ENCODE data around the gene SLC39A7. TPM values are rescaled to one million over a fixed set of nuclear protein-coding genes. Genes with fewer than 3 reads are reported as not detected.

The SLC39A7 gene, protein sequence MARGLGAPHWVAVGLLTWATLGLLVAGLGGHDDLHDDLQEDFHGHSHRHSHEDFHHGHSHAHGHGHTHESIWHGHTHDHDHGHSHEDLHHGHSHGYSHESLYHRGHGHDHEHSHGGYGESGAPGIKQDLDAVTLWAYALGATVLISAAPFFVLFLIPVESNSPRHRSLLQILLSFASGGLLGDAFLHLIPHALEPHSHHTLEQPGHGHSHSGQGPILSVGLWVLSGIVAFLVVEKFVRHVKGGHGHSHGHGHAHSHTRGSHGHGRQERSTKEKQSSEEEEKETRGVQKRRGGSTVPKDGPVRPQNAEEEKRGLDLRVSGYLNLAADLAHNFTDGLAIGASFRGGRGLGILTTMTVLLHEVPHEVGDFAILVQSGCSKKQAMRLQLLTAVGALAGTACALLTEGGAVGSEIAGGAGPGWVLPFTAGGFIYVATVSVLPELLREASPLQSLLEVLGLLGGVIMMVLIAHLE
- 10 to 100 TPM; 27.4 to 67.5 (median 45.4) TPM for polyA plus RNA-seq

GRCh38 chr6:33200219-33201146 is at the start of gene SLC39A7, which contains the start of gene RXRB:
Gene SLC39A7, plus strand, starts transcription at chr6:33200867. Its CDS starts 379 bp downstream, at chr6:33201246.
Gene RXRB, minus strand, starts transcription at chr6:33200665. Its CDS starts 189 bp downstream, at chr6:33200476.
- Mint-ChIP-seq H3K27ac (peak within 1 kb of the TSS; percentile 97 to 100 (median 99)), H3K4me3 (peak within 1 kb of the TSS; percentile 99 to 100 (median 99)), H3K4me1 (peaks cover 71 to 85% of the 10 kb centered on the region in 2 donors), H3K9me3 (no peaks in the 10 kb centered on the region), H3K27me3 (ENCODE audit: low read depth in 3 of 3) (peaks cover 14 to 17% (median 15%) of the 10 kb centered on the region in 3 donors), H3K36me3 (peaks cover 18 to 37% (median 19%) of the 10 kb centered on the region in 3 donors)
- DNase-seq = peak; percentile 98 to 99 (median 98)

GRCh38 chr6:33151050-33151449 is 49.6 kb upstream of the SLC39A7 start:
- Mint-ChIP-seq H3K4me1 (no peaks in the 10 kb centered on the region), H3K4me3 (no peak overlapping the region), H3K27me3 (ENCODE audit: low read depth in 3 of 3) (peaks cover 2 to 21% (median 9%) of the 10 kb centered on the region in 3 donors), H3K36me3 (peaks cover 0 to 5% (median 0%) of the 10 kb centered on the region in 3 donors), H3K9me3 (peaks cover 6 to 15% (median 12%) of the 10 kb centered on the region in 6 donors), H3K27ac (no peak overlapping the region)
- no peak for DNase-seq

DNA sequence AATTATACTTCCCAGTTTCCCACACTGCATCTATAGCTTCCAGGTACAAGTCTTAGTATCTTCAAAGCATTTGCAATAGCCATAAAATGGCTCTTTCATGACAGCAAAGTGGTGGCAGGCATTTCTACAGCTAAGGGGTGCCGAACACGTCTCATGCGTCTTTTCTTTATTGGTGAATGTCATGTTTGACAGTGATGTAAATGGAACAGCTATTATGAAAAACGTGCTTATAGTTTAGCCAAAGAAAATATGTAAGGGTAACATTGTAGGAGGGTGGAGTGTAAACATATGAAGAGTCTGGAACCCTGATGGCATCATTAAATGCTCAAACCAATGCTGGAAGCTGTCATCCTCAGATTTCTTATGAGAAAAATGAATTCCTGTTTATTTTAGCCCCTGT is 46.3 kb upstream of the SLC39A7 start:
- peaks cover 0 to 5% (median 0%) of the 10 kb centered on the region in 3 donors for H3K36me3 Mint-ChIP-seq
- H3K27me3 Mint-ChIP-seq (ENCODE audit: low read depth in 3 of 3) = peaks cover 0 to 17% (median 4%) of the 10 kb centered on the region in 3 donors
- H3K27ac Mint-ChIP-seq = no peak overlapping the region
- no peak for DNase-seq
- H3K4me1 Mint-ChIP-seq = no peaks in the 10 kb centered on the region
- H3K4me3 Mint-ChIP-seq = no peak overlapping the region
- H3K9me3 Mint-ChIP-seq = peaks cover 6 to 15% (median 12%) of the 10 kb centered on the region in 6 donors

DNA sequence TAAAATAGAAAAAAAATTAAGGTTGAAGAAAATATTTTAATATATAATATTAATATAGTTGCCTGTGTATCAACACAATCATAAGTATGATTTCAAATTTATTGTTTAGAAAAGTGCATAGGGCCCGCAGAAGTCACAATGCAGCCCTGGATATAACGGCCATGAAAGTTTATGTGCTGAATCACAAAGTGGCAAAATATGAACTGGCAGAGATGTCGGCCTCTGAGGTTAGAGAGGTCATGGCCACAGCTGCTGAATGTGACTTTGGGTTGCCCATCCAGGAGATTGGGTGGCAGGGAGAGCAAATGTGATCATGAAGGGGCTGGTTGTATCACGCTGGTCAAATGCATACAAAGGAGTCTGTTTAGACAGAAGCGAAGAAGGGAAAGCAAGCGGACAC is 44.1 kb upstream of the SLC39A7 start:
- peaks cover 4 to 13% (median 10%) of the 10 kb centered on the region in 6 donors for H3K9me3 Mint-ChIP-seq
- H3K27me3 Mint-ChIP-seq (ENCODE audit: low read depth in 3 of 3) = peaks cover 0 to 13% (median 4%) of the 10 kb centered on the region in 3 donors
- H3K27ac Mint-ChIP-seq = no peak overlapping the region
- peaks cover 4 to 8% of the 10 kb centered on the region in 2 donors for H3K4me1 Mint-ChIP-seq
- no peak for DNase-seq
- peaks cover 0 to 5% (median 0%) of the 10 kb centered on the region in 3 donors for H3K36me3 Mint-ChIP-seq
- H3K4me3 Mint-ChIP-seq = no peak overlapping the region

GRCh38 chr6:33156964-33157363 is 43.7 kb upstream of the SLC39A7 start:
- peaks cover 0 to 11% (median 4%) of the 10 kb centered on the region in 3 donors for H3K27me3 Mint-ChIP-seq (ENCODE audit: low read depth in 3 of 3)
- H3K9me3 Mint-ChIP-seq = peaks cover under 1 to 9% (median 6%) of the 10 kb centered on the region in 6 donors
- peaks cover 0 to 1% (median 0%) of the 10 kb centered on the region in 3 donors for H3K36me3 Mint-ChIP-seq
- DNase-seq = no peak
- H3K4me1 Mint-ChIP-seq = peaks cover 7 to 12% of the 10 kb centered on the region in 2 donors
- no peak overlapping the region for H3K27ac Mint-ChIP-seq
- no peak overlapping the region for H3K4me3 Mint-ChIP-seq

DNA sequence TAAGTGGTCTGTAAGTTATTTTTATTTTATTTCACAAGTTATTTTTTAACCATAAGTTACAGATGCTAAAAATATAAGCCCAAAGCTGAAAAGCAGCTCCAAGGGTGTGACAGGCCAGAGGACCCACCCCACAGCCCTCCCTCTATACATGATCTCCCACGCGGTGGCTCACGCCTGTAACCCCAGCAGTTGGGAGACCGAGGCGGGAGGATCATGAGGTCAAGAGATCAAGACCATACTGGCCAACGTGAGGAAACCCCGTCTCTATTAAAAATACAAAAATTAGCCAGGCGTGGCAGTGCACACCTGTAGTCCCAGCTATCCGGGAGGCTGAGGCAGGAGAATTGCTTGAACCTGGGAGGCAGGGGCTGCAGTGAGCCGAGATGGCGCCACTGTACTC is 40.6 kb upstream of the SLC39A7 start:
- Mint-ChIP-seq H3K9me3 (no peaks in the 10 kb centered on the region), H3K36me3 (no peaks in the 10 kb centered on the region), H3K27ac (no peak overlapping the region)

DNA sequence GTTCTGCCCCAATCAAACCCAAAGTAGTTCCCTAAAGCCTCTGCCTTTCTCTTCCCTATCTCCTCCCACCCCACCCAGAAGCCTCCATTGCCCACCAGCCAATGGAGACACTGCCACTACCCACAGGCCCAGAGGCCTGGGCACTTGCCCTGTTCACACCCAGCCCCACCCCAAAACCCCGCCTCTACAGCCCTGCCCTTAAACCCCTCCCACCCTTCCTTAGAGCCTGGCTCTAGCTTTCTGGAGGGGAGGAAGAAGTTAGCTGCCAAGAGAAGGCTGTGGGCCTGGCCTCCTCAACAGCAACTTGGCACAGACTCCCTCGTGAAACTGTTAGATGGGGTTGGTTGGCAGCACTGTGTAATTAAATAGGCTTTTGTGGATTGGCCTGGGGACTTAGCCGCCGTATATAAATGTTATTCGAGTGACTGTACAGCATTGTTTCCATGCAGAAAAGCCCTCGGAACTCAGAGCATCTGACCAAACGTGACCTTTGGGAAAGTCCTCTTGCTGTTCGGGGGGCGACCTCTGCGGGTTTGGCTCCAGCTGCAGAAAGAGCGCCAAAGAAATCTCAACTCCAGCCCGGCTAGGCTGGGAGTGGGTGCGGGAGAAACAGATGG is 39.8 kb upstream of the SLC39A7 start:
- peaks cover 7 to 12% of the 10 kb centered on the region in 2 donors for H3K4me1 Mint-ChIP-seq
- H3K36me3 Mint-ChIP-seq = no peaks in the 10 kb centered on the region
- no peaks in the 10 kb centered on the region for H3K9me3 Mint-ChIP-seq
- H3K27me3 Mint-ChIP-seq (ENCODE audit: low read depth in 3 of 3) = peaks cover 0 to 4% (median 2%) of the 10 kb centered on the region in 3 donors
- H3K4me3 Mint-ChIP-seq = peak overlapping the region in 3 of 5 donors; percentile 78 to 88 (median 82)
- DNase-seq = no peak
- peak overlapping the region in 1 of 6 donors; percentile 50 for H3K27ac Mint-ChIP-seq

More for the DNA sequence above, 40.6 kb upstream of the SLC39A7 start:
- Mint-ChIP-seq H3K4me1 (peaks cover 7 to 12% of the 10 kb centered on the region in 2 donors), H3K4me3 (no peak overlapping the region), H3K27me3 (ENCODE audit: low read depth in 3 of 3) (peaks cover 0 to 4% (median 2%) of the 10 kb centered on the region in 3 donors)
- DNase-seq = no peak

DNA sequence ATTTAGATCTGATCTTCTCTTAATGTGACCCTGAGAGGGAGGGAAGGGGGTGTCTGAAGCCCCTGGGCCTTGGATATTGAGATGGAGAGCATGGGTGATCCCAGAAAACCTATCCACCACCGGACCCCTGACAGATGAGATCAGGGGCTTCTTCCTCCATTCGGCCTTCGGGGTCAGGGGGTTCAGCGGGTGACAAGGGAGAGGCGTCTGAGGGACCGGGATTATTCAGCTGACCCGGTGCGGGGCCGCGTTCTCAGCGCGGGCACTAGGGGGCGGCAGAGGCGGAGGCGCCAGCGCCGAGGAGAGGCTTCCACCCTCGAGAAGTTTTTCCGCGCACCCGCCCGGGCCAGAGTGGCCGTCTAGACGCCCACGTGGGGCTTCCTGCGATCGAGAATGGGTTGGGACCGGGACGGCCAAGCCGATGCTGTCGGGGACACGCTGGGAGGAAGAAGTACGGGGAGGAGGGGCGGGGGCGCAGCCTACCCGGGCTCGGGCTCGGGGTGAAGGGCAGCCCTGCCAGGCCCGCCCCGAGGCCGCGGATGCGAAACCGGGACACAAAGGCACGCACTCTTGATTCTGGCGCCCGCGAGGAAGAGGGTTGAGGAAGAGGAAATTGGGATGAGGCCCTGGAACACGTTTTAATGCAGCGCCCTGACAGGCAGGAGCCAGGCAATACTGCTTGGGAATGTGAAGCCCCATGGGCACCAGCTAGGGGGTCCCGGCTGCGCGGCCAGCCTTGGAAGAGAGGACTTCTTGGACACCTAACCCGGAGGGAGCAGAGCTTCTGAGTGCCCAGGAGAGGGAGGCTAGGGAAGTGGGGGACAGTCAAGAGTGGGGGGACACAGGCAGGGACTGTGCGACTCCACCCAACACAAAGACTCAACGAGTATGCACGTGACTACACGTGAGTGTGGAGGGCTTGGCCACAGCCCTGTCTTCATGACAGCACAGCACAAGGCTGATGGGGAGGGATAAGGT is 39.0 kb upstream of the SLC39A7 start:
- peak; percentile 79 to 82 (median 80) for DNase-seq
- peak overlapping the region; percentile 78 to 89 (median 88) for H3K4me3 Mint-ChIP-seq
- no peaks in the 10 kb centered on the region for H3K36me3 Mint-ChIP-seq
- H3K9me3 Mint-ChIP-seq = no peaks in the 10 kb centered on the region
- peaks cover 0 to 4% (median 4%) of the 10 kb centered on the region in 3 donors for H3K27me3 Mint-ChIP-seq (ENCODE audit: low read depth in 3 of 3)
- peaks cover 7 to 12% of the 10 kb centered on the region in 2 donors for H3K4me1 Mint-ChIP-seq
- H3K27ac Mint-ChIP-seq = peak overlapping the region in 5 of 6 donors; percentile 54 to 88 (median 70)

DNA sequence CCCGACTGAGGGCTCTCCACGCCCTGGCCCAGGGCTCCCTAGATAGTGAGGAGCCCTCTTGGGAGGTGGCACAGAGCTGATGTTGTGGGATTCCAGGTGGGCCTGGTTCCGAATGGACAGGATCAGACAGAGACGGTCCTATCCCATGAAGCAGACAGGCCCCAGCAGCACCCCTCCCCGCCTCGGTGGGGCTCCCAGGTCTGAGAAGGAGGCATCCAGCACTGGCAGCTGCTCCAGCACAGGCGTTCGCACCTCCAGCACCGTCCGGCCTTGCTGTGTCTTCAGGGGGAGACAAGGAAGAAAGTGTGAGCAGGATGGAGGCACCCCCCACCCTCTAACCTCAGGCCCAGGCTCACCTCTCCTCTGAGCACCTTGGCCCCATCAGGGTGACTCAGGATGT is 37.1 kb upstream of the SLC39A7 start:
- H3K36me3 Mint-ChIP-seq = no peaks in the 10 kb centered on the region
- no peak for DNase-seq
- no peaks in the 10 kb centered on the region for H3K9me3 Mint-ChIP-seq
- H3K27ac Mint-ChIP-seq = no peak overlapping the region
- H3K4me1 Mint-ChIP-seq = peaks cover 7 to 12% of the 10 kb centered on the region in 2 donors
- no peak overlapping the region for H3K4me3 Mint-ChIP-seq
- peaks cover 0 to 4% (median 4%) of the 10 kb centered on the region in 3 donors for H3K27me3 Mint-ChIP-seq (ENCODE audit: low read depth in 3 of 3)

- Mint-ChIP-seq H3K9me3 (no peaks in the 10 kb centered on the region), H3K27me3 (ENCODE audit: low read depth in 3 of 3) (peaks cover 0 to 4% (median 4%) of the 10 kb centered on the region in 3 donors), H3K4me3 (peak overlapping the region in 1 of 5 donors; percentile 27), H3K27ac (no peak overlapping the region), H3K36me3 (no peaks in the 10 kb centered on the region), H3K4me1 (peaks cover 7 to 12% of the 10 kb centered on the region in 2 donors)
- DNase-seq = no peak
Observed at GRCh38 chr6:33164176-33164575, 36.5 kb upstream of the SLC39A7 start.

DNA sequence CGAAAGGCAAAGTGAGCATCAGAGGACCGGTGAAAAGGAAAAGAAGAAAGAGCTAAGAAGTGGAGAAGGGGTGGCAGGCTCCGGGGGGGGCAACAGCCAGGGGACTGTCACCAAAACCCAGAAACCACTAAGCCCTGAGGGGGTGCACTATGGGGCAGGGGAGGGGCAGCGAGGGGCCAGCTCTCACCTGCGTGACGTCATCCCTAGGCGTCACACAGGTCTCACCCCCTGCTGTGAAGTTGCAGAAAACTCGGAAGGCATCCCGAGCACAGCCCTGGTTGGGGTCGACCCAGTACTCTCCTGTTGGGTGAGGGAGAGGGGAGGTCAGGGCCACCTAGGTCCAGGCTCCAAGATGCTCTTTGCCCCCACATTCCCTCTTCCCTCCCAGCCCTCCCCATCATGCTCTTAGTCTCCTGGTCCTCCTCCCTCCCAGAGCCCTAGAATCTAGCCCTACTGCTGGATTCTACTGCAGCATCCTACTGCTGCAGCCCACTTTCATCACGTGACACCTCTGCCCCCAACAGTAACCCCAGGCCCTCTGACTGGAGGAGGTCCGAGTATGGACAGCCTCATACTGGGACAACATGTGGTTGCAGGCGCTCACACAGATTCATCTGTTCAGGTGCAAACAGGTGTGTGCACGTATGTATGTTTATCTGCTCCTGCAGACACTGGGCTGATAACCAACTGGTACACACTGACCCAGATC is 35.8 kb upstream of the SLC39A7 start:
- Mint-ChIP-seq H3K9me3 (no peaks in the 10 kb centered on the region), H3K36me3 (no peaks in the 10 kb centered on the region), H3K4me3 (no peak overlapping the region), H3K4me1 (peaks cover 7 to 12% of the 10 kb centered on the region in 2 donors), H3K27me3 (ENCODE audit: low read depth in 3 of 3) (peaks cover 0 to 4% (median 4%) of the 10 kb centered on the region in 3 donors), H3K27ac (no peak overlapping the region)
- no peak for DNase-seq
